ENCODE results near the gene CNOT11.

The CNOT11 gene

DNA sequence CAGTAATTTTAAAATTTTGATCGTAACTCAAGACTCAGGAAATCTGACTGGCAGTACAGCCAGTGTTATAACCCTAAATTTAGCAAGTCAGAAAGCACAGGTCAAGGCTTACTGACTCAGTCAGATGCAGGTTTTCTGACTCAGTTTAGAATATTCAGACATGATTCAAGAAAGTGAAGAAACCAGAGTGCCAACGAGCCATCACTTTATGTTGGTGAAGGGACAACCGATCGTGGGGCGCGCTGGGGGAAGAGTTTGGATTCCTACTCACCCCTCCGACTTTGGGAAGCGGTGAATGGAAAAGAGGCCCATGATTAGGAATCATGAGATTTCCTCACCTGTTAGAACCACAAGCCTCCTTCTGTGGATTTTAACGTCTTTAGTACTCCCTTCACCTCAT lies 54.8 kb downstream of the CNOT11 start:
- Histone ChIP-seq H3K27me3 (ENCODE audit: low read depth, low read length) (0 out of 2 replicates have a peak, but pooled peaks cover 3% of the 10 kb centered on the region), H3K9me3 (ENCODE audit: insufficient read depth, low read length) (no peaks in the 10 kb centered on the region), H2AFZ (ENCODE audit: low read depth, low read length) (0 out of 2 replicates have a peak overlapping the region, but pooled peaks have one; percentile 55), H3K4me3 (ENCODE audit: low read length) (peak overlapping the region; percentile 60), H3K27ac (ENCODE audit: low read length) (peak overlapping the region; percentile 77), H3K9ac (ENCODE audit: low read length) (peak overlapping the region; percentile 29; the same call in 1 of the 2 replicates), H4K20me1 (ENCODE audit: insufficient read depth, low read length) (no peaks in the 10 kb centered on the region), H3K36me3 (replicated peaks; ENCODE audit: low read depth, low read length) (no peaks in the 10 kb centered on the region), H3K79me2 (ENCODE audit: low read length) (no peaks in the 10 kb centered on the region), H3K4me1 (ENCODE audit: low read length) (peaks cover 26% of the 10 kb centered on the region), H3K4me2 (ENCODE audit: low read length) (peak overlapping the region; percentile 74)
- TF ChIP-seq, protein P1, sequence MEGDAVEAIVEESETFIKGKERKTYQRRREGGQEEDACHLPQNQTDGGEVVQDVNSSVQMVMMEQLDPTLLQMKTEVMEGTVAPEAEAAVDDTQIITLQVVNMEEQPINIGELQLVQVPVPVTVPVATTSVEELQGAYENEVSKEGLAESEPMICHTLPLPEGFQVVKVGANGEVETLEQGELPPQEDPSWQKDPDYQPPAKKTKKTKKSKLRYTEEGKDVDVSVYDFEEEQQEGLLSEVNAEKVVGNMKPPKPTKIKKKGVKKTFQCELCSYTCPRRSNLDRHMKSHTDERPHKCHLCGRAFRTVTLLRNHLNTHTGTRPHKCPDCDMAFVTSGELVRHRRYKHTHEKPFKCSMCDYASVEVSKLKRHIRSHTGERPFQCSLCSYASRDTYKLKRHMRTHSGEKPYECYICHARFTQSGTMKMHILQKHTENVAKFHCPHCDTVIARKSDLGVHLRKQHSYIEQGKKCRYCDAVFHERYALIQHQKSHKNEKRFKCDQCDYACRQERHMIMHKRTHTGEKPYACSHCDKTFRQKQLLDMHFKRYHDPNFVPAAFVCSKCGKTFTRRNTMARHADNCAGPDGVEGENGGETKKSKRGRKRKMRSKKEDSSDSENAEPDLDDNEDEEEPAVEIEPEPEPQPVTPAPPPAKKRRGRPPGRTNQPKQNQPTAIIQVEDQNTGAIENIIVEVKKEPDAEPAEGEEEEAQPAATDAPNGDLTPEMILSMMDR (IDR thresholded peaks at IDR 0.05; ENCODE audit: low read depth, low read length), result no peak
- TF ChIP-seq EZH2phosphoT487 (IDR thresholded peaks at IDR 0.05; ENCODE audit: low read depth), result no peak

DNA sequence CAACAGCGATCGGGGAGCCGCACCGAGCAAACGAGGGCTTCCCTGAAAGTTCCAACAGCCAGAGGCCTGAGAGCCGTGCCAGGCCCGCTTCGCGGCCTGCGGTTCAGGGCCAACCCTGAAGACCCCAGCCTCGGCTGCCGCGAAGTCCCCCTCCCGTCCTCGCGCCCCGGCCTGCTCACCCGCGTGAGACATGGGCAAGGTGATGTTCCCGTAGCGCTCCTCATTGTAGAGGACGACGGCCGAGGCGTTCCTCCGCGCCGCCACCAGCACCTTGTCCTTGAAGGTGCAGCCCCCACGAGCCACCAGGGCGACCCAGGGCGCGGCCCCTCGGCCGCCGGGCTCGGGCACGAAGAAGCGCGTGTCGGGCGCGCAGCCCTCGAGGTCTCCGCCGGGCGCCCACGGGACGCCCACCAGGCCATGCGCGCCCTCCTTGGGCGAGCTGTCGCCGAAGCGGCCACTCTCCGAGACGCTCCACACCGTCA lies 55.3 kb downstream of the CNOT11 start:
- TF ChIP-seq EZH2phosphoT487 (IDR thresholded peaks at IDR 0.05; ENCODE audit: low read depth), result no peak
- TF ChIP-seq, protein P1 (IDR thresholded peaks at IDR 0.05; ENCODE audit: low read depth, low read length), result no peak
- peaks cover 26% of the 10 kb centered on the region for H3K4me1 ChIP-seq (ENCODE audit: low read length)
- no peak overlapping the region for H3K4me2 ChIP-seq (ENCODE audit: low read length)
- no peaks in the 10 kb centered on the region for H3K9me3 ChIP-seq (ENCODE audit: insufficient read depth, low read length)
- H3K9ac ChIP-seq (ENCODE audit: low read length), result no peak overlapping the region
- H3K27ac ChIP-seq (ENCODE audit: low read length), result no peak overlapping the region
- no peaks in the 10 kb centered on the region for H3K79me2 ChIP-seq (ENCODE audit: low read length)
- H3K36me3 ChIP-seq (replicated peaks; ENCODE audit: low read depth, low read length), result no peaks in the 10 kb centered on the region
- H2AFZ ChIP-seq (ENCODE audit: low read depth, low read length), result no peak overlapping the region
- H3K4me3 ChIP-seq (ENCODE audit: low read length), result no peak overlapping the region
- H4K20me1 ChIP-seq (ENCODE audit: insufficient read depth, low read length), result no peaks in the 10 kb centered on the region
- H3K27me3 ChIP-seq (ENCODE audit: low read depth, low read length), result 0 out of 2 replicates have a peak, but pooled peaks cover 3% of the 10 kb centered on the region

DNA sequence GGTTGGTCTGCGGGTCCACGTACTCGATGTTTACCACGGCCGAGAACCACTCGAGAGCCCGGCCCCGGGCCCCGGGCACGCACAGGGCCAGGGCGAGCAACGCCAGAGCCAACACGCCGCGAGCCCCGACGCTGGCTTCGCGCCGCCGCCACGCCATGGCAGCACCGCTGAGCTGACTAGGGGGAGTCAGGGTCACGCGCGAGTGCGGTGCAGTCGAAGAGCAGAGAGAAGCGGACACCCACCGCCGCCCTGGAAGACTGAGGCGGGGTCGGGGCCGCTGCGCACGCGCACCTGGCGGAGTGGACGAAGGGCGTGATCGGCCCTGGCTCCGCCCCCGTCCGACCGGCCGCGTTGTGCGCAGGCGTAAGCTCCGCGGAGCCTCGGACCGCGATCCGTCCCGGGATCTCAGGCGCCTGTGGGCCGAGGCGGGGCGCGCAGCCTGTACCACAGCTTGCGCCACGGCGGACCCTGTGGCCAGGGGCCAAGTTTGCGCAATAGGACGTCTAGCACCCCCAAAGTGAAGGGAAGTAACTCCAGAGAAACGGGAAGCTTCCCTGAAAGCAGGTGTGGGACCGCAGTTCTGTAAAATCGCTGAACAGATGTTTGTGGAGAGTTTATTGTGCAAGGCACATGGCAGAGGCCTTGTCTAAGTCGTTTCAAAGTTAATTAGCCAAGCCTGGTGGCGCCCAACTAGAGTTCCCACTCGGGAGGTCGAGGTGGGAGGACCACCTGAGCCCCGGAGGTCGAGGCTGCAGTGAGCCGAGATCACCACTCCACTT lies 55.9 kb downstream of the CNOT11 start, which contains the start of gene RNF149:
RNF149 (minus strand) TSS at position 270 of the 779 bp plus-strand sequence; CDS start at position 157, 113 bp downstream.
- Histone ChIP-seq H3K9me3 (ENCODE audit: insufficient read depth, low read length) (no peaks in the 10 kb centered on the region), H3K4me3 (ENCODE audit: low read length) (no peak within 1 kb of the TSS), H2AFZ (ENCODE audit: low read depth, low read length) (no peak within 1 kb of the TSS), H3K4me1 (ENCODE audit: low read length) (peaks cover 26% of the 10 kb centered on the region), H3K27ac (ENCODE audit: low read length) (no peak within 1 kb of the TSS), H3K4me2 (ENCODE audit: low read length) (peak within 1 kb of the TSS; percentile 74; the same call in 1 of the 2 replicates), H3K79me2 (ENCODE audit: low read length) (no peaks in the 10 kb centered on the region), H3K9ac (ENCODE audit: low read length) (no peak within 1 kb of the TSS), H3K36me3 (replicated peaks; ENCODE audit: low read depth, low read length) (no peaks in the 10 kb centered on the region), H3K27me3 (ENCODE audit: low read depth, low read length) (0 out of 2 replicates have a peak, but pooled peaks cover 3% of the 10 kb centered on the region), H4K20me1 (ENCODE audit: insufficient read depth, low read length) (no peaks in the 10 kb centered on the region)
- no peak for TF ChIP-seq EZH2phosphoT487 (IDR thresholded peaks at IDR 0.05; ENCODE audit: low read depth)
- TF ChIP-seq, protein P1 (IDR thresholded peaks at IDR 0.05; ENCODE audit: low read depth, low read length), result no peak

DNA sequence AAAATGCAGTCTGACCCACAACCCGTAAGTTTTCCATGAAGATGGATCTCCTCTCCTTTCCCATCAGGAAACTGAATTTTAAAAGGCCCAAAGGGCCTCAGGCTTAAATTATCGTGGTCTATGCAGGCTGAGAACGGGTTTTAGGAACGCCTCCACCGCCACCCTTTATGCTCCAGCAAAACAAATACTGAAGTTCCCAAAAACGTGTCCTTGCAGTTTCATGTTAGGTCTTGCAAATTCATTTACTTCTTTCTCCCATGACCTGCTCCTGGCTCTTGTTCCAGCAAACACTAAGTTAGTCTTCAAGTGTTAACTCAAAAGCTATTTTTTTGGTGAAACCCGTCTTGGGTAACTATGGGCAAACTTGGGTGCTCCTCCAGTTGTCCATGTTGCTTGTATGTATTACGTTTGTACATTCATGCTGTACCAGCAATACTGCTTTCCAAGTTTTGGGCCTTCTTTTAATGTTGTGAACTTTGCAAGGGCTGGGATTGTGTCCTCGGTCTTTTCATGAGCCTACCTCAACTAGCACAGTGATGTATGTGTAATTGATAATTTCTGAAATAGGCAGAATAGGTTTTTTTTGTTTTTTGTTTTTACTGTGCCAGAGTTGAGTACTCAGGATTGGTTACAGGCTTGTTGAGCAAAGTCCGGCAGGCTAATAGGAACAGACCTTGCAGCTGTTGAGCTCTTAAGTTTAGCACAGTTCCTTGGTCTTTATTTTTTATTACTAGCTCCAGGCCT lies 57.6 kb downstream of the CNOT11 start:
- H3K9ac ChIP-seq (ENCODE audit: low read length), result no peak overlapping the region
- no peak overlapping the region for H3K4me2 ChIP-seq (ENCODE audit: low read length)
- H3K27me3 ChIP-seq (ENCODE audit: low read depth, low read length), result 0 out of 2 replicates have a peak, but pooled peaks cover 2% of the 10 kb centered on the region
- H4K20me1 ChIP-seq (ENCODE audit: insufficient read depth, low read length), result no peaks in the 10 kb centered on the region
- no peaks in the 10 kb centered on the region for H3K79me2 ChIP-seq (ENCODE audit: low read length)
- H3K9me3 ChIP-seq (ENCODE audit: insufficient read depth, low read length), result no peaks in the 10 kb centered on the region
- TF ChIP-seq, protein P1 (IDR thresholded peaks at IDR 0.05; ENCODE audit: low read depth, low read length), result no peak
- TF ChIP-seq EZH2phosphoT487 (IDR thresholded peaks at IDR 0.05; ENCODE audit: low read depth), result no peak
- H3K27ac ChIP-seq (ENCODE audit: low read length), result no peak overlapping the region
- no peak overlapping the region for H3K4me3 ChIP-seq (ENCODE audit: low read length)
- H2AFZ ChIP-seq (ENCODE audit: low read depth, low read length), result no peak overlapping the region
- peaks cover 26% of the 10 kb centered on the region for H3K4me1 ChIP-seq (ENCODE audit: low read length)
- H3K36me3 ChIP-seq (replicated peaks; ENCODE audit: low read depth, low read length), result no peaks in the 10 kb centered on the region
